Naive B cell (primary cell): Measurements from ENCODE around the gene RPUSD3. TPM values are rescaled to one million over a fixed set of nuclear protein-coding genes. Genes with fewer than 3 reads are reported as not detected.

ENCODE experiments used
- ATAC-seq, 2 donors: fragments of 150-1000 bp; cut with Tn5 transposase; 2 replicates each; pipeline ENCODE4 v1.10.0; 2021; ENCODE audit warnings: low read depth in 2 of 2, mild to moderate bottlenecking in 2 of 2, moderate library complexity in 2 of 2
- DNase-seq: peaks from one replicate; pipeline ENCODE4 v3.0.0; 2022
- H3K27ac Mint-ChIP-seq, 6 donors: one replicate each; pipeline ENCODE4 v1.8.0; 2020 to 2022; ENCODE audit warnings: mild to moderate bottlenecking in 6 of 6, mixed read lengths in 6 of 6, moderate library complexity in 5 of 6, inconsistent platforms in 2 of 6
- H3K27me3 Mint-ChIP-seq, 3 donors: one replicate each; pipeline ENCODE4 v1.8.0; 2021 to 2022; ENCODE audit warnings: mixed read lengths in 3 of 3, mild to moderate bottlenecking in 1 of 3
- H3K36me3 Mint-ChIP-seq, 2 donors: one replicate each; pipeline ENCODE4 v1.8.0; 2020 to 2022; ENCODE audit warnings: mixed read lengths in 2 of 2, inconsistent platforms in 1 of 2, mild to moderate bottlenecking in 1 of 2
- H3K4me1 Mint-ChIP-seq, 3 donors: one replicate each; pipeline ENCODE4 v1.8.0; 2020 to 2022; ENCODE audit warnings: mixed read lengths in 3 of 3, inconsistent platforms in 1 of 3, mild to moderate bottlenecking in 1 of 3, moderate library complexity in 1 of 3
- H3K4me3 Mint-ChIP-seq, 8 donors: one replicate each; pipeline ENCODE4 v1.8.0; 2020 to 2022; ENCODE audit warnings: mild to moderate bottlenecking in 8 of 8, mixed read lengths in 8 of 8, moderate library complexity in 8 of 8, inconsistent platforms in 2 of 8
- H3K9me3 Mint-ChIP-seq, 7 donors: one replicate each; pipeline ENCODE4 v1.8.0; 2020 to 2022; ENCODE audit warnings: mixed read lengths in 7 of 7, mild to moderate bottlenecking in 5 of 7, inconsistent platforms in 2 of 7, moderate library complexity in 1 of 7
- polyA plus RNA-seq, 6 donors: library from polyadenylated mRNA; unstranded; fragments of 300-500 nt; fragmentation: Illumina TruSeq; gene quantifications; one replicate each; pipeline ENCODE4 v1.2.3, GENCODE V29; 2021; ENCODE audit warnings: low read depth in 6 of 6

Gene RPUSD3
- polyA plus RNA-seq, 6 donors from 2014 or later = 56.7 to 76.4 (median 65.2) TPM

GRCh38 chr3:9800529-9800928 lies 43.3 kb downstream of the RPUSD3 start:
- ATAC-seq (no peak), DNase-seq (no peak)
- Mint-ChIP-seq H3K36me3 (peaks cover 14 to 18% of the 10 kb centered on the region in 2 donors), H3K9me3 (no peaks in the 10 kb centered on the region), H3K4me1 (peaks cover 19 to 39% (median 23%) of the 10 kb centered on the region in 3 donors), H3K27me3 (no peaks in the 10 kb centered on the region), H3K4me3 (no peak overlapping the region), H3K27ac (peak overlapping the region in 1 of 6 donors; percentile 70)

DNA sequence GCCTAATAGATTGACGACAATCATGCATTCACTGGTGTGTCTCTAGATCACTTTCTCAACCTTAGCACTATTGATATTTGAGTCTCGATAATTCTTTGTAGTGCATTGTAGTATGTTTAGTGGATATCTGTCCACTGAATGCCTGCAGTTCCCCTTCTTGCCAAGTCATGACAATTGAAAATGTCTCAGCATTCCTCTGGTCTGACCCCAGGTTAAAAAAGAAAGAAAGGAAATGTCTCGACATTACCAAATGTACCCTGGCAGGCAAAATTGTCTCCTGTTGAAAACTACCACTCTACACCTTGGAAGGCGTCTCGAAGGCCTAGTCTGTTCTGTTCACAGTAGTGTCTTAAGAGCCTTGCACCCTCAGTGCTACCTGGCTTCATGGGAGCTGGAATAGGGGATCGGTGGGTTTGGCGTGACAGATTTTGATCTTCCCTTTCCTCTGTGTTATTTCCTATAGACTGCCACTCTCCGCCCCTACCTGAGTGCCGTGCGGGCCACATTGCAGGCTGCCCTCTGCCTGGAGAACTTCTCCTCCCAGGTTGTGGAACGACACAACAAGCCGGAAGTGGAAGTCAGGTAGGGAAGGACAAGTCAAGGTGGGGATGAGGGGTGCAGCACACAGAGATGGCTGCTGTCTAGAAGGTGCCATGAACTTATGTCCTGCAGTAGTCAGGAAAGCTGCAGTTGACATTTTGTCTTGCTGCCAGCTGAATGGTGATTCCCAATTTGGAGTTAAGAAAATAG lies 46.4 kb downstream of the RPUSD3 start:
- Mint-ChIP-seq H3K36me3 (peaks cover 7 to 10% of the 10 kb centered on the region in 2 donors), H3K27me3 (no peaks in the 10 kb centered on the region), H3K9me3 (no peaks in the 10 kb centered on the region), H3K4me3 (peak overlapping the region in 2 of 8 donors; percentile 6 to 43), H3K27ac (peak overlapping the region; percentile 12 to 99 (median 66)), H3K4me1 (peaks cover 35 to 54% (median 37%) of the 10 kb centered on the region in 3 donors)
- ATAC-seq (no peak), DNase-seq (no peak)

DNA sequence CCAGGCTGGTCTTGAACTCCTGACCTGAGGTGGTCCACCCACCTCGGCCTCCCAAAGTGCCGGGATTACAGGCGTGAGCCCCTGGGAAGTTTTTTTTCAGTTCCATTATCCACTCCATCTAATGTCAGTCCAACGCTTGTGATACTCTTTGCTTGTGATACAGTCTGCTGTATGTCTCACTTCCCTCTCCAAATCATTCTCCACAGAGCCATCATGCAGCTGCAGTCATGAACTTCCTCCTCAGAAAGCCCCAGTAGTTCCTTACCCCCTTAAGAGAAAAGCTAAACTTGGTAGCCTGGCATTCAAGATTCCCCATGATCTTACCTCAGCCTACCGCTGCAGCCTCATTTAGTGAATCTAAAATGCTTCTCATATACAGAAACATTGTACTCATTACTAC lies 48.6 kb downstream of the RPUSD3 start:
- H3K9me3 Mint-ChIP-seq = no peaks in the 10 kb centered on the region
- H3K4me3 Mint-ChIP-seq = peak overlapping the region; percentile 77 to 100 (median 95)
- H3K36me3 Mint-ChIP-seq = peaks cover 12 to 13% of the 10 kb centered on the region in 2 donors
- ATAC-seq = peak; percentile 63 to 65
- H3K4me1 Mint-ChIP-seq = peaks cover 51 to 71% (median 53%) of the 10 kb centered on the region in 3 donors
- peak overlapping the region; percentile 86 to 99 (median 90) for H3K27ac Mint-ChIP-seq
- DNase-seq = peak; percentile 75
- no peaks in the 10 kb centered on the region for H3K27me3 Mint-ChIP-seq

- H3K36me3 Mint-ChIP-seq = peaks cover 18 to 21% of the 10 kb centered on the region in 2 donors
- H3K4me3 Mint-ChIP-seq = peak overlapping the region; percentile 94 to 100 (median 97)
- DNase-seq (no peak), ATAC-seq (no peak)
- peaks cover 55 to 73% (median 57%) of the 10 kb centered on the region in 3 donors for H3K4me1 Mint-ChIP-seq
- H3K27me3 Mint-ChIP-seq = no peaks in the 10 kb centered on the region
- H3K9me3 Mint-ChIP-seq = no peaks in the 10 kb centered on the region
- peak overlapping the region in 5 of 6 donors; percentile 86 to 99 (median 93) for H3K27ac Mint-ChIP-seq
These were observed 49.4 kb downstream of the RPUSD3 start for GRCh38 chr3:9794400-9794799.

DNA sequence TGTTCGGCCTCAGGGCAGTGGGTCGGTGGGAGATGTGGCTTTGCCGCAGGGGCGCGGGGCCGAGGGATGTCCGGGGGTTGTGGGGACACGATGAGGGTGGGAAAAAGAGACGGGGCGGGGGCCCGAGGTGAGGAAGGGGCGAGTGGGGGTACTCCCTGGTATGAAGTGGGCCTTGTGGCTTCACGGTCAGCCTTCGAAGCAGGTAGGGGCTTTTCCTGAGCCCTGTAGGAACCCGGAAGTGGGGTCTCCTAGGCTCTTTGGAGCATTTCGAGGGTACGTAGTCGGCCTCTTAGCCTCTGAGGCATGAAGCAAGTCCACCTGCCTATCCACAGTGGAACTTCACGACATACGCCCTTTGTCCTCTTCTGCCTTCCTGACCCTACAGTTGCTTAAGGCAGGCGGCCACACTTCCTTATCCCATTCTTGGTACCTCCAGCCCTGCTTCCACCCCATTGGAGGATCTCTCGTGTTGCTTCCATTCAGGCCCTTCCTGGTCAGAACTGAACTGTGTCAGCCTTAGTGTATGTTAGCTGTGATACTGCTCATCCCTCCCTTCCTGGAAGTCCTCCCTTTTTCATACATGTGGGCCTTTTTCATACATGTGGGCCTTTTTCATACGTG lies 50.5 kb downstream of the RPUSD3 start:
- peak overlapping the region; percentile 94 to 100 (median 97) for H3K4me3 Mint-ChIP-seq
- peaks cover 24 to 25% of the 10 kb centered on the region in 2 donors for H3K36me3 Mint-ChIP-seq
- H3K27ac Mint-ChIP-seq = peak overlapping the region; percentile 97 to 100 (median 100)
- ATAC-seq (no peak), DNase-seq (no peak)
- H3K4me1 Mint-ChIP-seq = peaks cover 59 to 74% (median 62%) of the 10 kb centered on the region in 3 donors
- H3K27me3 Mint-ChIP-seq = no peaks in the 10 kb centered on the region
- no peaks in the 10 kb centered on the region for H3K9me3 Mint-ChIP-seq

- peaks cover 29 to 30% of the 10 kb centered on the region in 2 donors for H3K36me3 Mint-ChIP-seq
- H3K27ac Mint-ChIP-seq = peak within 1 kb of the TSS; percentile 97 to 100 (median 100)
- ATAC-seq = peak; percentile 71 to 74
- H3K27me3 Mint-ChIP-seq = no peaks in the 10 kb centered on the region
- peak within 1 kb of the TSS; percentile 94 to 100 (median 97) for H3K4me3 Mint-ChIP-seq
- peaks cover 62 to 71% (median 65%) of the 10 kb centered on the region in 3 donors for H3K4me1 Mint-ChIP-seq
- peak; percentile 95 for DNase-seq
- no peaks in the 10 kb centered on the region for H3K9me3 Mint-ChIP-seq
These were observed 51.2 kb downstream of the RPUSD3 start, which contains the start of the genes ARPC4 and TADA3 for GRCh38 chr3:9792405-9793160. ARPC4 (plus strand) TSS chr3:9793082; CDS start chr3:9793122, 40 bp downstream. TADA3 (minus strand) TSS chr3:9792473; CDS start chr3:9791466, 1,007 bp downstream.

GRCh38 chr3:9791790-9792404 lies 51.9 kb downstream of the RPUSD3 start:
- peak overlapping the region; percentile 94 to 100 (median 97) for H3K4me3 Mint-ChIP-seq
- DNase-seq (no peak), ATAC-seq (no peak)
- no peaks in the 10 kb centered on the region for H3K9me3 Mint-ChIP-seq
- peak overlapping the region; percentile 90 to 100 (median 99) for H3K27ac Mint-ChIP-seq
- no peaks in the 10 kb centered on the region for H3K27me3 Mint-ChIP-seq
- peaks cover 59 to 67% (median 65%) of the 10 kb centered on the region in 3 donors for H3K4me1 Mint-ChIP-seq
- peaks cover 27 to 33% of the 10 kb centered on the region in 2 donors for H3K36me3 Mint-ChIP-seq

DNA sequence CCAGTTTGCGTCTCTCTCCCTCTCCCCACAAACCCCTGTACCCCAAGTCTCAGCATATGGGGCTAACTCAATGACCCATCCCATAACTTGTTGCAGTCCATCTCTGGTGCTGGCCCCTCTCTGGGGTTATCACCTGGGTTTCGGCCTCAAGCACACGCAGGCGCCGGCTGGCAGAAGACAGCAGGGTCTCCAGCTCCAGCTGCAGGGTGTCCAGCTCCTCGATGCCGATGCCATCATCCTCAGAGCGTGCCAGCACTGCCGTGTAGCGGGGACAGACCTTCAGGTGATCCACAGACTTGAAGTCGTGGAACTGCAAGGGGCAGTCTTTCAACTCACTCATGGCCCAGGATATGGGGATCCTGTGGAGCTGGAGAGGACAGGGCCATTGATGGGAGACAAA lies 52.7 kb downstream of the RPUSD3 start:
- H3K4me3 Mint-ChIP-seq = peak overlapping the region; percentile 42 to 100 (median 95)
- peaks cover 56 to 65% (median 59%) of the 10 kb centered on the region in 3 donors for H3K4me1 Mint-ChIP-seq
- ATAC-seq (no peak), DNase-seq (no peak)
- H3K27ac Mint-ChIP-seq = peak overlapping the region in 1 of 6 donors; percentile 10
- no peaks in the 10 kb centered on the region for H3K27me3 Mint-ChIP-seq
- peaks cover 35 to 41% of the 10 kb centered on the region in 2 donors for H3K36me3 Mint-ChIP-seq
- H3K9me3 Mint-ChIP-seq = no peaks in the 10 kb centered on the region

Other genes starting within 250 kb of the RPUSD3 start
- gene MTMR14, start 194.5 kb downstream of the RPUSD3 start, polyA plus RNA-seq = 100 to 1,000 TPM in 1 of 6 donors, 10 to 100 TPM in 5; 78.2 to 148 (median 91.4) TPM
- not detected for gene CPNE9, start 140.2 kb downstream of the RPUSD3 start, polyA plus RNA-seq
- gene BRPF1, start 112.3 kb downstream of the RPUSD3 start, polyA plus RNA-seq = 10 to 100 TPM in 2 of 6 donors, 1 to 10 TPM in 4; 3.0 to 22.0 (median 9.0) TPM
- 10 to 100 TPM; 23.2 to 35.1 (median 30.1) TPM for gene OGG1, start 94.1 kb downstream of the RPUSD3 start, polyA plus RNA-seq
- 1 to 10 TPM in 3 of 6 donors, under 1 TPM in 2, not detected in 1; 0.26 to 2.3 (median 1.2) TPM for gene CAMK1, start 74.1 kb downstream of the RPUSD3 start, polyA plus RNA-seq
- 10 to 100 TPM; 39.7 to 67.1 (median 45.6) TPM for gene TADA3, start 51.5 kb downstream of the RPUSD3 start, polyA plus RNA-seq
- 100 to 1,000 TPM; 263 to 316 (median 286) TPM for gene ARPC4, start 50.9 kb downstream of the RPUSD3 start, polyA plus RNA-seq
- 1 to 10 TPM in 5 of 6 donors, not detected in 1; 2.7 to 7.6 (median 3.4) TPM for gene TTLL3, start 33.7 kb downstream of the RPUSD3 start, polyA plus RNA-seq
- under 1 TPM in 1 of 6 donors, not detected in 5; 0.36 TPM for gene CIDEC, start 36.2 kb upstream of the RPUSD3 start, polyA plus RNA-seq
- gene JAGN1, start 46.6 kb upstream of the RPUSD3 start, polyA plus RNA-seq = 10 to 100 TPM; 53.2 to 70.4 (median 59.7) TPM
- gene IL17RE, start 58.8 kb upstream of the RPUSD3 start, polyA plus RNA-seq = not detected
- 1 to 10 TPM; 3.9 to 9.1 (median 7.6) TPM for gene IL17RC, start 73.1 kb upstream of the RPUSD3 start, polyA plus RNA-seq
- gene CRELD1, start 89.8 kb upstream of the RPUSD3 start, polyA plus RNA-seq = 10 to 100 TPM; 16.5 to 60.6 (median 27.5) TPM
- under 1 TPM; 0.22 to 0.82 (median 0.52) TPM for gene PRRT3, start 108.4 kb upstream of the RPUSD3 start, polyA plus RNA-seq
- 10 to 100 TPM; 43.5 to 72.0 (median 54.8) TPM for gene EMC3, start 142.8 kb upstream of the RPUSD3 start, polyA plus RNA-seq
- gene FANCD2, start 182.4 kb upstream of the RPUSD3 start, polyA plus RNA-seq = 10 to 100 TPM in 4 of 6 donors, 1 to 10 TPM in 2; 6.7 to 13.6 (median 11.2) TPM